GM18951 (cell line): ENCODE measurements around the gene MGAT3.

Experiments
- POLR2A ChIP-seq: IDR thresholded peaks from 4 replicates; pipeline ENCODE4 v1.6.1; 2011; ENCODE audit warnings: mild to moderate bottlenecking; ENCODE audit not compliant: insufficient read length, insufficient read depth; ENCODE audit errors: extremely low read depth
- in situ Hi-C: fragments of 300-500 bp; cut with MboI; formaldehyde crosslinking; loops from one replicate; pipeline ENCODE4 v1.12.0; 2022; ENCODE audit warnings: low sequenced_read_pairs, mixed read lengths, inconsistent platforms; ENCODE audit not compliant: unreplicated experiment

Gene MGAT3

GRCh38 chr22:39432361-39432811, 24.4 kb upstream of the MGAT3 start:
- no peak for TF ChIP-seq POLR2A
- in situ Hi-C loops, result no loop called here

- in situ Hi-C loops, result no loop called here
- TF ChIP-seq POLR2A, result no peak
Observed at GRCh38 chr22:39433476-39434242, 23.2 kb upstream of the MGAT3 start.

- in situ Hi-C loops, result no loop called here
- no peak for TF ChIP-seq POLR2A
Observed at GRCh38 chr22:39434243-39434653, 22.6 kb upstream of the MGAT3 start.

- in situ Hi-C loops, result no loop called here
- TF ChIP-seq POLR2A, result no peak
Observed at GRCh38 chr22:39434721-39435120, 22.1 kb upstream of the MGAT3 start.

- TF ChIP-seq POLR2A, result no peak
- in situ Hi-C loops, result no loop called here
Observed at GRCh38 chr22:39435616-39436015, 21.2 kb upstream of the MGAT3 start.

- TF ChIP-seq POLR2A, result no peak
- in situ Hi-C loops, result no loop called here
Observed at GRCh38 chr22:39437791-39438704, 18.8 kb upstream of the MGAT3 start.

- in situ Hi-C loops, result no loop called here
Observed at GRCh38 chr22:39439170-39439569, 17.6 kb upstream of the MGAT3 start.

GRCh38 chr22:39443398-39443797, 13.4 kb upstream of the MGAT3 start:
- in situ Hi-C loops, result no loop called here
- TF ChIP-seq POLR2A, result no peak

More at GRCh38 chr22:39439170-39439569, 17.6 kb upstream of the MGAT3 start:
- no peak for TF ChIP-seq POLR2A

- in situ Hi-C loops, result no loop called here
- no peak for TF ChIP-seq POLR2A
Observed at GRCh38 chr22:39444247-39444800, 12.5 kb upstream of the MGAT3 start.

GRCh38 chr22:39444937-39445465, 11.8 kb upstream of the MGAT3 start:
- in situ Hi-C loops, result no loop called here

GRCh38 chr22:39445678-39446077, 11.1 kb upstream of the MGAT3 start:
- TF ChIP-seq POLR2A, result no peak
- in situ Hi-C loops, result no loop called here

More at GRCh38 chr22:39444937-39445465, 11.8 kb upstream of the MGAT3 start:
- TF ChIP-seq POLR2A, result no peak

GRCh38 chr22:39446239-39446721, 10.5 kb upstream of the MGAT3 start:
- in situ Hi-C loops, result no loop called here

More at GRCh38 chr22:39446239-39446721, 10.5 kb upstream of the MGAT3 start:
- TF ChIP-seq POLR2A, result peak; percentile 11
